GM23248 (cell line): ENCODE results near the gene DDX31. TPM values are rescaled to one million over a fixed set of nuclear protein-coding genes. Genes with fewer than 3 reads are reported as not detected.

ENCODE experiments used
- DNase-seq: peaks from one replicate; pipeline ENCODE4 v3.0.0-alpha.2; 2015
- H2AFZ ChIP-seq: fragments of 200-600 bp; sonication (generic); 2 replicates; pipeline ENCODE4 v1.6.1; 2016; ENCODE audit warnings: antibody characterized with exemption
- H3F3A ChIP-seq: fragments of 200-600 bp; sonication (generic); 2 replicates; pipeline ENCODE4 v1.6.1; 2016; ENCODE audit warnings: mild to moderate bottlenecking, antibody characterized with exemption, mixed run types; ENCODE audit not compliant: insufficient read depth
- H3K27ac ChIP-seq: fragments of 200-600 bp; sonication (generic); 2 replicates; pipeline ENCODE4 v1.5.1; 2016; ENCODE audit warnings: mild to moderate bottlenecking
- H3K27me3 ChIP-seq: fragments of 200-600 bp; sonication (generic); replicated peaks from 2 replicates; pipeline ENCODE4 v1.6.1; 2016; ENCODE audit warnings: mild to moderate bottlenecking; ENCODE audit not compliant: insufficient read depth
- H3K36me3 ChIP-seq: fragments of 200-600 bp; sonication (generic); 2 replicates; pipeline ENCODE4 v1.6.1; 2016; ENCODE audit warnings: low read depth, mild to moderate bottlenecking
- H3K4me1 ChIP-seq: fragments of 200-600 bp; sonication (generic); 2 replicates; pipeline ENCODE4 v1.6.1; 2016; ENCODE audit warnings: mild to moderate bottlenecking; ENCODE audit not compliant: insufficient read depth
- H3K4me2 ChIP-seq: fragments of 200-600 bp; sonication (generic); one replicate; pipeline ENCODE4 v1.6.1; 2016; ENCODE audit warnings: mild to moderate bottlenecking; ENCODE audit not compliant: unreplicated experiment
- H3K4me3 ChIP-seq: fragments of 200-600 bp; sonication (generic); 2 replicates; pipeline ENCODE4 v1.5.1; 2016; ENCODE audit warnings: mild to moderate bottlenecking
- H3K79me2 ChIP-seq: fragments of 200-600 bp; sonication (generic); 2 replicates; pipeline ENCODE4 v1.6.1; 2016; ENCODE audit warnings: mild to moderate bottlenecking; ENCODE audit not compliant: insufficient read depth
- H3K9ac ChIP-seq: fragments of 200-600 bp; sonication (generic); 2 replicates; pipeline ENCODE4 v1.6.1; 2016; ENCODE audit warnings: mild to moderate bottlenecking
- H3K9me2 ChIP-seq: fragments of 200-600 bp; sonication (generic); 2 replicates; pipeline ENCODE4 v1.6.1; 2016; ENCODE audit warnings: mixed run types, mild to moderate bottlenecking, moderate library complexity; ENCODE audit not compliant: insufficient read depth
- H3K9me3 ChIP-seq: fragments of 200-600 bp; sonication (generic); one replicate; pipeline ENCODE4 v1.6.1; 2017; ENCODE audit warnings: low read depth
- H4K20me1 ChIP-seq: fragments of 200-600 bp; sonication (generic); 2 replicates; pipeline ENCODE4 v1.6.0; 2016; ENCODE audit not compliant: insufficient read depth
- EZH2 ChIP-seq: fragments of 200-600 bp; sonication (generic); IDR thresholded peaks from 2 replicates; pipeline ENCODE4 v1.6.1; 2018; ENCODE audit warnings: antibody characterized with exemption, mild to moderate bottlenecking; ENCODE audit not compliant: insufficient read depth, poor library complexity, severe bottlenecking
- EZH2phosphoT487 ChIP-seq: fragments of 200-600 bp; sonication (generic); IDR thresholded peaks from 2 replicates; pipeline ENCODE4 v1.6.1; 2018; ENCODE audit warnings: antibody characterized with exemption, moderate library complexity, mild to moderate bottlenecking, low read depth; ENCODE audit not compliant: insufficient read depth
- WGBS, 2 experiments: methylation state at CpG; one replicate each; pipeline ENCODE4 v1.1.6; 2015 to 2017; ENCODE audit warnings: low lambda C conversion rate in 2 of 2, low coverage in 1 of 2; ENCODE audit errors: missing lambda C conversion rate in 2 of 2; 5-methylcytosine and 5-hydroxymethylcytosine counted together
- in situ Hi-C: fragments of 300-500 bp; cut with MboI; formaldehyde crosslinking; loops from 2 replicates; pipeline ENCODE4 v1.15.0; 2020
- polyA plus RNA-seq: library from polyadenylated mRNA; unstranded; fragments of >200 nt; fragmentation: Nextera tagmentation; extraction: Ambion mirVana; gene quantifications from 2 replicates; pipeline ENCODE4 v1.2.1, GENCODE V29; 2016
- total RNA-seq: library from RNA; depleted of rRNA; stranded (reverse); fragments of >200 nt; shearing (Covaris generic); gene quantifications from 2 replicates; pipeline ENCODE4 v1.2.3, GENCODE V29; 2014

Gene DDX31
- total and polyA plus RNA-seq, 2 experiments from 2014 or later = 8.2 to 11.0 TPM

DNA sequence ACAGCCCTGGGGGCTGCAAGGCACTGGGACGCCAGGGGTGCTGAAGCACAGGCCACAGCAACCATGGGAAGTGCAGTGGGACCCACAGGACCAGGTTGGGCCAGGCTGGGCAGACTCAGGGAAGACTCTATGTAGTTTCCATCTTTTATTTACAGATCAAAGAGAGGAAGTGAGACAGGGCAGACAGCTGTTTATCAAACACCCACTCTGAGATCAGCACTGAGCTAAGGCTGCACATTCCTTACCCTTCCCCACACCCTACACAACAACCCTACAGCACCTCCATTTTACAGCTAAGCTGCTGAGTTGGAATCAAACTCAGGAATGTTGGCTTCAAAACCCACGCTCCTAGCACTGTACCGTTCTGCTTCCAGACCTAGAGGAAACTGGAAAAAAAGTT is 67.6 kb downstream of the DDX31 start:
- Histone ChIP-seq H3K9me2 (no peaks in the 10 kb centered on the region), H3K27me3 (no peaks in the 10 kb centered on the region), H2AFZ (no peak overlapping the region), H4K20me1 (no peaks in the 10 kb centered on the region), H3K4me2 (no peak overlapping the region), H3K79me2 (no peaks in the 10 kb centered on the region), H3K36me3 (peaks cover 2% of the 10 kb centered on the region; the same call in 1 of the 2 replicates), H3K9ac (no peak overlapping the region), H3K27ac (no peak overlapping the region), H3K4me1 (no peaks in the 10 kb centered on the region), H3K4me3 (no peak overlapping the region), H3K9me3 (no peaks in the 10 kb centered on the region), H3F3A (no peaks in the 10 kb centered on the region)
- TF ChIP-seq EZH2 (no peak), EZH2phosphoT487 (no peak)
- WGBS, 2 experiments = 65 to 83% methylated on average over 3 of the region's 3 CpGs
- in situ Hi-C loops = no loop called here
- DNase-seq = no peak

DNA sequence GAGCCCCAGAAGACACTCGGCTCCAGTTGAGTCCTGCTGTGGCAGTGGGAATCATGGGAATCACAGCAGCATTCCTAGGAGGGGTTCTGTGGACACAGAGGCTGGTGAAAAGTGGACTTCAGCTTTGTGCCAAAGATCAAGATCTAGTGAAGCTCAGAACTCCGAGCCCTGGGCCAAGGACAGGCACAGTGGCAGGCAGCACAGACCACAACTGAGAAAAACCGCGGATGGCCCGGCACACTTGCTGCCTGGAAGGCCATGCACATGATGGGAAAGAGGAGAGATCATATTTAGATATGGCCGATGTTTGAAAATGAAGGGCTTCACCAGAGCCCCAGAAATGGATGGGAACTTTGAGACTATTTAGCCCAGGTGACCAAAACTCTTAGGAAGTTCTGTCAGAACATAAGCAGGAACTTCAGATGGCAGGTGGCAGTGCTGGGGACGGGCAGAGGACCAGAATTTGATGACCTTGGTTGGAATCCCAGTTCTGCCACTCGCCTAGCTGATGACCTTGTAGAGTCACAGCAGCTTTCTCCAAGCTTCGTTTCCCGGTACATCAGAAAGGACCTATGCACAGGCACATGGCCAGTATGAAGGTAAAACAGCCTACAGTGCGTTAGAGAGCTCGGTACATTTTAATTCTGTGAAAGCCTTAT is 69.3 kb downstream of the DDX31 start:
- H3K9me2 ChIP-seq = no peaks in the 10 kb centered on the region

DNA sequence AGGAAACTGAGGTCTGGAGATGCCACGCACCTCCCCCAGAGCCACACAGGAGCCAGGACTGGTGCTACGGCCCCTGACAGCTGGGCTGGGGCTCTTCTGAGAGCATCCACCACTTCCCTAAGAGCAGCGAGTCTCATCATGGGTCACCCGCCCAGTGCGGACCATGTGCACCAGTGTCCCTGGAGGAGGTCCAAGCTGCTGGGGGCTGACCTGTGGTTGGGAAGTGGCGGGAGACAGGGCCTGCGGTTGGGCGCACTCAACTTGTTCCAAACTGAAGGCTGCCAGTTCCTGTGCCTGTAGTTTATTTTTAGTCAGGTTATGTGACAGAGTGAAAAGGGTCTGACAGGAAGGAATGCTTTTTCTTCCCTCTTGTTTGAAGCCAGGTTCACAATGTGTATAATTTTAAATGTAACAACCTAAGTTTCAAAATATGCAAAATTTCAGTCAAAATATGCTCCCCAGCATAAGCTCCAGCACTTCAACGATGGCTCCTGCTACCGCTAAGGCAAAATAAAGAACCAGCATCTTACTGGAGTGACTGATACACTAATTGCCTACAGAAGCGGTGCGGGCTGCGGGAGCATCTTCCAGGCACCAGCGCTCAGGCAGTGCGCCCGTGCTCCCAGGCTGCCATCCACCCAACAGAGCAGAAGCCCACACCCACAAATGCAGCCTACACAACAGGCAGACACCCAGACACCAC is 72.6 kb downstream of the DDX31 start:
- H3K4me3 ChIP-seq = no peak overlapping the region
- H2AFZ ChIP-seq = no peak overlapping the region
- H3K9me3 ChIP-seq = no peaks in the 10 kb centered on the region
- WGBS, 2 experiments = 98 to 99% methylated on average over 16 of the region's 16 CpGs
- no peak overlapping the region for H3K27ac ChIP-seq
- no peaks in the 10 kb centered on the region for H3K9me2 ChIP-seq
- H3K36me3 ChIP-seq = no peaks in the 10 kb centered on the region; the same call in 1 of the 2 replicates
- DNase-seq = no peak
- H4K20me1 ChIP-seq = no peaks in the 10 kb centered on the region
- no peaks in the 10 kb centered on the region for H3K27me3 ChIP-seq
- TF ChIP-seq EZH2 (no peak), EZH2phosphoT487 (no peak)
- no peaks in the 10 kb centered on the region for H3K79me2 ChIP-seq
- H3F3A ChIP-seq = 0 out of 2 replicates have a peak, but pooled peaks cover 3% of the 10 kb centered on the region
- H3K4me1 ChIP-seq = no peaks in the 10 kb centered on the region
- H3K9ac ChIP-seq = no peak overlapping the region
- no peak overlapping the region for H3K4me2 ChIP-seq
- in situ Hi-C loops = no loop called here

More for the DNA sequence above, 69.3 kb downstream of the DDX31 start:
- no peak for TF ChIP-seq EZH2phosphoT487
- in situ Hi-C loops = no loop called here
- WGBS, 2 experiments = 95 to 97% methylated on average over 12 of the region's 12 CpGs
- no peak for DNase-seq
- no peaks in the 10 kb centered on the region for H3K4me1 ChIP-seq
- no peak overlapping the region for H3K9ac ChIP-seq
- no peaks in the 10 kb centered on the region for H3F3A ChIP-seq
- no peak overlapping the region for H2AFZ ChIP-seq
- H3K27ac ChIP-seq = no peak overlapping the region
- no peaks in the 10 kb centered on the region for H3K27me3 ChIP-seq
- H3K79me2 ChIP-seq = no peaks in the 10 kb centered on the region
- H4K20me1 ChIP-seq = no peaks in the 10 kb centered on the region
- H3K4me2 ChIP-seq = no peak overlapping the region
- no peaks in the 10 kb centered on the region for H3K9me3 ChIP-seq
- H3K36me3 ChIP-seq = peaks cover 2% of the 10 kb centered on the region; the same call in 1 of the 2 replicates
- no peak overlapping the region for H3K4me3 ChIP-seq

- Histone ChIP-seq H3K27ac (no peak overlapping the region), H3F3A (0 out of 2 replicates have a peak, but pooled peaks cover 7% of the 10 kb centered on the region), H3K9me3 (no peaks in the 10 kb centered on the region), H3K4me3 (no peak overlapping the region), H3K4me2 (no peak overlapping the region), H3K4me1 (no peaks in the 10 kb centered on the region), H3K27me3 (peaks cover 5% of the 10 kb centered on the region), H2AFZ (no peak overlapping the region), H3K9me2 (no peaks in the 10 kb centered on the region), H4K20me1 (no peaks in the 10 kb centered on the region), H3K79me2 (no peaks in the 10 kb centered on the region), H3K36me3 (no peaks in the 10 kb centered on the region; the same call in 1 of the 2 replicates), H3K9ac (no peak overlapping the region)
- TF ChIP-seq EZH2 = no peak
- no peak for TF ChIP-seq EZH2phosphoT487
- no peak for DNase-seq
- 59 to 62% methylated on average over 3 of the region's 3 CpGs for WGBS, 2 experiments
- in situ Hi-C loops = no loop called here
These were observed 73.6 kb downstream of the DDX31 start for GRCh38 chr9:132596200-132596599.
